Tibial nerve (tissue), 4 donors: ENCODE data around the gene DPH1.

Experiments
- CTCF ChIP-seq, 5 experiments: fragments of 200-600 bp in 3 of 5; fragments of 450-650 bp in 2 of 5; sonication (generic) in 3 of 5; IDR thresholded peaks; one replicate each; pipeline ENCODE4 v1.5.1; 2016 to 2019; ENCODE audit warnings: antibody characterized with exemption in 5 of 5, mild to moderate bottlenecking in 3 of 5, moderate library complexity in 2 of 5
- EP300 ChIP-seq, 2 donors: sonication (generic); formaldehyde crosslinking; IDR thresholded peaks; one replicate each; pipeline ENCODE4 v1.6.1; 2017; ENCODE audit warnings: antibody characterized with exemption in 2 of 2, mild to moderate bottlenecking in 1 of 2
- POLR2A ChIP-seq, 2 donors: fragments of 450-650 bp; IDR thresholded peaks; one replicate each; pipeline ENCODE4 v1.6.1; 2017; ENCODE audit warnings: antibody characterized with exemption in 2 of 2, mild to moderate bottlenecking in 2 of 2, moderate library complexity in 2 of 2

GRCh38 chr17:1999557-2000251 is 30.2 kb upstream of the DPH1 start:
- TF ChIP-seq EP300 (IDR thresholded peaks at IDR 0.05): no peak
- no peak for TF ChIP-seq CTCF (IDR thresholded peaks at IDR 0.05)
- TF ChIP-seq POLR2A (IDR thresholded peaks at IDR 0.05): no peak
